ENCODE results near the gene C9orf153.
"Not testable (repeated sequence)": the region's sequence is repeated elsewhere in the genome, so short reads cannot be mapped to it uniquely, and the experiment has no call there.

C9orf153 gene

GRCh38 chr9:86262492-86262891, 3.0 kb upstream of the C9orf153 start:
- DNase-seq, result no peak

- DNase-seq, result no peak
Measured at GRCh38 chr9:86257391-86257790, 2.1 kb downstream of the C9orf153 start.

GRCh38 chr9:86256653-86257052, 2.8 kb downstream of the C9orf153 start:
- DNase-seq, result no peak

- DNase-seq, result no peak
Measured at GRCh38 chr9:86253577-86253976, 5.9 kb downstream of the C9orf153 start.

GRCh38 chr9:86252870-86253269, 6.6 kb downstream of the C9orf153 start:
- no peak for DNase-seq

GRCh38 chr9:86250123-86250522, 9.3 kb downstream of the C9orf153 start:
- DNase-seq, result no peak

GRCh38 chr9:86248746-86249145, 10.7 kb downstream of the C9orf153 start:
- DNase-seq, result no peak

- no peak for DNase-seq
Measured at GRCh38 chr9:86246752-86247161, 12.7 kb downstream of the C9orf153 start.

- no peak for DNase-seq
Measured at GRCh38 chr9:86242071-86242470, 17.4 kb downstream of the C9orf153 start.

GRCh38 chr9:86241216-86241615, 18.2 kb downstream of the C9orf153 start:
- no peak for DNase-seq

- no peak for DNase-seq
Measured at GRCh38 chr9:86238861-86239770, 20.3 kb downstream of the C9orf153 start.

- no peak for DNase-seq
Measured at GRCh38 chr9:86230858-86231257, 28.6 kb downstream of the C9orf153 start.

GRCh38 chr9:86222667-86223066, 36.8 kb downstream of the C9orf153 start:
- no peak for DNase-seq

GRCh38 chr9:86219606-86220005, 39.9 kb downstream of the C9orf153 start:
- no peak for DNase-seq

GRCh38 chr9:86217076-86217755, 42.2 kb downstream of the C9orf153 start:
- DNase-seq, result no peak

- no peak for DNase-seq
Measured at GRCh38 chr9:86207193-86207592, 52.3 kb downstream of the C9orf153 start.

GRCh38 chr9:86202338-86202882, 57.0 kb downstream of the C9orf153 start:
- DNase-seq, result no peak

GRCh38 chr9:86201474-86202337, 57.8 kb downstream of the C9orf153 start:
- DNase-seq, result no peak

- no peak for DNase-seq
Measured at GRCh38 chr9:86200599-86201162, 58.8 kb downstream of the C9orf153 start.

- no peak for DNase-seq
Measured at GRCh38 chr9:86193088-86193487, 66.4 kb downstream of the C9orf153 start.

- not testable (repeated sequence) for DNase-seq
Measured at GRCh38 chr9:86190700-86191099, 68.8 kb downstream of the C9orf153 start.

- DNase-seq, result no peak
Measured at GRCh38 chr9:86187121-86187520, 72.3 kb downstream of the C9orf153 start.

- no peak for DNase-seq
Measured at GRCh38 chr9:86186696-86187095, 72.8 kb downstream of the C9orf153 start.

Measured in activated CD4-positive, CD25-positive, alpha-beta regulatory T cell (primary cell).